Measurements from ENCODE around the gene LCE7A. TPM values are rescaled to one million over a fixed set of nuclear protein-coding genes. Genes with fewer than 3 reads are reported as not detected.

Gene LCE7A
- polyA plus RNA-seq, 1 donor (not counting 4 experiments of a cell fraction or from before 2014, with no cell fraction given): not detected

DNA sequence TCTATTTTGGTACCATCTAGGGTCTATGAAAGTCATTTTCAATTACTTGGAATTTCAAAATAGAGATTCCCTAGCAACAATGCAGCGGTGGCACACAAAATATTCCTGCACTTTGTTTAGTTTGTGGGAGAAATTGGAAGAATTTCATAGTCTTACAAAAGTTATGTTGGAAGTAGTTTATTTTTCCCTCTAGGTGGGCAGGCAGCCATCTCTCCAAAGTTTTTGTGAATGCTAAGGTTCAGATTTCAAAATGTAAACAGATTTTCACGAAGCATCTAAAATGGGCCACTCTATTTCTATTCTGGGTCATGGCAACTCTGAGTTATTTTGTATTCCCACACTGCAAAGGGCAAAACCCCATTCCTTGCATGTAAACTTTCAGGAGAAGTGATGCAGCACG is 26.3 kb downstream of the LCE7A start:
- H4K20me1 ChIP-seq (ENCODE audit: control insufficient read depth, extremely low read depth, insufficient read depth, low read length): no peaks in the 10 kb centered on the region
- no peak overlapping the region for H2AFZ ChIP-seq (ENCODE audit: control insufficient read depth, low read length)
- no peak overlapping the region for H3K27ac ChIP-seq (ENCODE audit: control insufficient read depth, insufficient read depth, low read length)
- H3K9ac ChIP-seq (ENCODE audit: control insufficient read depth, extremely low read depth, insufficient read depth, low read length): no peak overlapping the region
- H3K4me2 ChIP-seq (ENCODE audit: control insufficient read depth, extremely low read depth, insufficient read depth, low read depth, low read length): no peak overlapping the region
- no peaks in the 10 kb centered on the region for H3K36me3 ChIP-seq (ENCODE audit: control insufficient read depth in 2 of 2, extremely low read depth in 1 of 2, insufficient read depth in 2 of 2, low read length in 2 of 2)
- TF ChIP-seq EZH2 (IDR thresholded peaks at IDR 0.05; ENCODE audit: low read length) (no peak), CTCF (optimal IDR thresholded peaks at IDR 0.05 in 1 of 3, IDR thresholded peaks at IDR 0.05 in 1 of 3, conservative IDR thresholded peaks at IDR 0.05 in 1 of 3; ENCODE audit: extremely low read depth in 1 of 3, insufficient read depth in 2 of 3, low read length in 3 of 3) (no peak)
- DNase-seq (ENCODE audit: low read depth, low spot score): no peak
- H3K9me3 ChIP-seq (ENCODE audit: control insufficient read depth, low read depth, low read length): no peaks in the 10 kb centered on the region
- dilution Hi-C loops (cut with MboI; ENCODE audit: extremely low pct_ligation_motif_present, low sequenced_read_pairs): no loop called here
- no peak overlapping the region for H3K4me3 ChIP-seq (ENCODE audit: control insufficient read depth in 2 of 3, extremely low read depth in 1 of 3, insufficient read depth in 2 of 3, low read depth in 1 of 3, low read length in 3 of 3)
- no peaks in the 10 kb centered on the region for H3K9me1 ChIP-seq (ENCODE audit: control insufficient read depth, extremely low read depth, insufficient read depth, low read length)
- H3K27me3 ChIP-seq (ENCODE audit: control insufficient read depth, extremely low read depth, insufficient read depth, low read length): no peaks in the 10 kb centered on the region
- no peak for FAIRE-seq
- H3K4me1 ChIP-seq (ENCODE audit: control insufficient read depth, extremely low read depth, insufficient read depth, low read length): peaks cover 44% of the 10 kb centered on the region
- H3K79me2 ChIP-seq (ENCODE audit: control insufficient read depth, insufficient read depth, low read length): no peaks in the 10 kb centered on the region

GRCh38 chr1:152886758-152887409 is 27.1 kb downstream of the LCE7A start:
- dilution Hi-C loops (cut with MboI; ENCODE audit: extremely low pct_ligation_motif_present, low sequenced_read_pairs): no loop called here
- Histone ChIP-seq H3K9me3 (ENCODE audit: control insufficient read depth, low read depth, low read length) (no peaks in the 10 kb centered on the region), H4K20me1 (ENCODE audit: control insufficient read depth, extremely low read depth, insufficient read depth, low read length) (no peaks in the 10 kb centered on the region), H3K27me3 (ENCODE audit: control insufficient read depth, extremely low read depth, insufficient read depth, low read length) (no peaks in the 10 kb centered on the region), H3K9me1 (ENCODE audit: control insufficient read depth, extremely low read depth, insufficient read depth, low read length) (no peaks in the 10 kb centered on the region), H3K9ac (ENCODE audit: control insufficient read depth, extremely low read depth, insufficient read depth, low read length) (no peak overlapping the region), H3K36me3 (ENCODE audit: control insufficient read depth in 2 of 2, extremely low read depth in 1 of 2, insufficient read depth in 2 of 2, low read length in 2 of 2) (no peaks in the 10 kb centered on the region), H2AFZ (ENCODE audit: control insufficient read depth, low read length) (peak overlapping the region; percentile 56), H3K4me3 (ENCODE audit: control insufficient read depth in 2 of 3, extremely low read depth in 1 of 3, insufficient read depth in 2 of 3, low read depth in 1 of 3, low read length in 3 of 3) (peak overlapping the region in 2 of 3 experiments; percentile 19 to 21), H3K4me1 (ENCODE audit: control insufficient read depth, extremely low read depth, insufficient read depth, low read length) (peaks cover 43% of the 10 kb centered on the region), H3K4me2 (ENCODE audit: control insufficient read depth, extremely low read depth, insufficient read depth, low read depth, low read length) (peak overlapping the region; percentile 55), H3K79me2 (ENCODE audit: control insufficient read depth, insufficient read depth, low read length) (no peaks in the 10 kb centered on the region), H3K27ac (ENCODE audit: control insufficient read depth, insufficient read depth, low read length) (peak overlapping the region; percentile 28)
- no peak for DNase-seq (ENCODE audit: low read depth, low spot score)
- no peak for TF ChIP-seq EZH2 (IDR thresholded peaks at IDR 0.05; ENCODE audit: low read length)
- no peak for TF ChIP-seq CTCF (optimal IDR thresholded peaks at IDR 0.05 in 1 of 3, IDR thresholded peaks at IDR 0.05 in 1 of 3, conservative IDR thresholded peaks at IDR 0.05 in 1 of 3; ENCODE audit: extremely low read depth in 1 of 3, insufficient read depth in 2 of 3, low read length in 3 of 3)
- FAIRE-seq: peak; percentile 77
